Astrocyte (in vitro differentiated cells and primary cell): ENCODE results near the gene TAX1BP3. TPM values are rescaled to one million over a fixed set of nuclear protein-coding genes. Genes with fewer than 3 reads are reported as not detected.

Experiments used
- DNase-seq: peaks from one replicate; pipeline ENCODE4 v3.0.0-alpha.2; 2010; ENCODE audit warnings: low read depth
- FAIRE-seq: peaks from 2 replicates; lab custom pipeline; 2011; peaks lifted over from hg19 to GRCh38; lab: Jason Lieb, UNC
- H2AFZ ChIP-seq: 2 replicates; pipeline ENCODE4 v1.6.0; 2012; ENCODE audit warnings: low read depth, low read length, inconsistent platforms
- H3K27ac ChIP-seq: 2 replicates; pipeline ENCODE4 v1.5.1; 2011; ENCODE audit warnings: low read depth, low read length, inconsistent platforms
- H3K27me3 ChIP-seq: 2 replicates; pipeline ENCODE4 v1.6.0; 2011; ENCODE audit warnings: low read length, inconsistent platforms; ENCODE audit not compliant: insufficient read depth
- H3K36me3 ChIP-seq: 2 replicates; pipeline ENCODE4 v1.5.1; 2011; ENCODE audit warnings: low read length, inconsistent platforms; ENCODE audit not compliant: insufficient read depth
- H3K4me1 ChIP-seq: 2 replicates; pipeline ENCODE4 v1.5.1; 2011; ENCODE audit warnings: low read length, inconsistent platforms; ENCODE audit not compliant: insufficient read depth
- H3K4me2 ChIP-seq: 2 replicates; pipeline ENCODE4 v1.6.0; 2012; ENCODE audit warnings: low read length, inconsistent platforms
- H3K4me3 ChIP-seq: 2 replicates; pipeline ENCODE4 v1.5.1; 2011; ENCODE audit warnings: low read depth, mild to moderate bottlenecking, low read length, inconsistent platforms; ENCODE audit not compliant: insufficient read depth
- H3K79me2 ChIP-seq: 2 replicates; pipeline ENCODE4 v1.6.0; 2012; ENCODE audit warnings: mild to moderate bottlenecking, low read length, inconsistent platforms; ENCODE audit not compliant: insufficient read depth
- H3K9ac ChIP-seq: 2 replicates; pipeline ENCODE4 v1.6.0; 2012; ENCODE audit warnings: mild to moderate bottlenecking, low read length, inconsistent platforms
- H3K9me3 ChIP-seq: 2 replicates; pipeline ENCODE4 v1.5.1; 2012; ENCODE audit warnings: low read depth, mild to moderate bottlenecking, low read length, inconsistent platforms; ENCODE audit not compliant: insufficient read depth
- H4K20me1 ChIP-seq: 2 replicates; pipeline ENCODE4 v1.6.0; 2012; ENCODE audit warnings: low read length, inconsistent platforms; ENCODE audit not compliant: insufficient read depth
- H3K27ac Mint-ChIP-seq: one replicate; pipeline ENCODE4 v1.8.0; 2021; ENCODE audit warnings: mild to moderate bottlenecking, mixed read lengths; ENCODE audit not compliant: unreplicated experiment
- H3K27me3 Mint-ChIP-seq: one replicate; pipeline ENCODE4 v1.8.0; 2021; ENCODE audit warnings: low read depth, mixed read lengths; ENCODE audit not compliant: unreplicated experiment
- H3K36me3 Mint-ChIP-seq: one replicate; pipeline ENCODE4 v1.8.0; 2021; ENCODE audit warnings: low read depth, mixed read lengths; ENCODE audit not compliant: unreplicated experiment
- H3K4me1 Mint-ChIP-seq: one replicate; pipeline ENCODE4 v1.8.0; 2021; ENCODE audit warnings: low read depth, mixed read lengths; ENCODE audit not compliant: unreplicated experiment
- H3K4me3 Mint-ChIP-seq: one replicate; pipeline ENCODE4 v1.8.0; 2021; ENCODE audit warnings: mild to moderate bottlenecking, moderate library complexity, mixed read lengths; ENCODE audit not compliant: unreplicated experiment
- H3K9me3 Mint-ChIP-seq: one replicate; pipeline ENCODE4 v1.8.0; 2021; ENCODE audit warnings: mild to moderate bottlenecking, mixed read lengths; ENCODE audit not compliant: unreplicated experiment
- CTCF ChIP-seq: IDR thresholded peaks from 2 replicates; pipeline ENCODE4 v1.5.1; 2011; ENCODE audit warnings: low read depth, mild to moderate bottlenecking, inconsistent platforms, low read length, moderate library complexity; ENCODE audit not compliant: insufficient read depth
- EZH2 ChIP-seq: IDR thresholded peaks from 2 replicates; pipeline ENCODE4 v1.6.1; 2012; ENCODE audit warnings: mild to moderate bottlenecking, low read length, inconsistent platforms; ENCODE audit not compliant: insufficient read depth
- total RNA-seq: library from RNA; stranded (reverse); gene quantifications from 2 replicates; pipeline ENCODE4 v1.2.1, GENCODE V29; 2021

TAX1BP3 gene
- total RNA-seq, 1 donor from 2014 or later, result 194 TPM

GRCh38 chr17:3658784-3659449, 9.5 kb downstream of the TAX1BP3 start:
- H3K9me3 ChIP-seq, result no peaks in the 10 kb centered on the region
- peak overlapping the region; percentile 54 for H3K4me2 ChIP-seq
- no peak for FAIRE-seq
- DNase-seq, result no peak
- TF ChIP-seq EZH2, result no peak
- TF ChIP-seq CTCF, result no peak
- peaks cover 45% of the 10 kb centered on the region for H4K20me1 ChIP-seq
- no peak overlapping the region for H3K9ac ChIP-seq
- no peaks in the 10 kb centered on the region for H3K9me3 Mint-ChIP-seq
- no peak overlapping the region for H3K4me3 Mint-ChIP-seq
- H3K4me1 ChIP-seq, result peaks cover 17% of the 10 kb centered on the region
- no peaks in the 10 kb centered on the region for H3K27me3 Mint-ChIP-seq
- H3K36me3 ChIP-seq, result peaks cover 6% of the 10 kb centered on the region
- no peak overlapping the region for H2AFZ ChIP-seq
- no peak overlapping the region for H3K4me3 ChIP-seq
- H3K79me2 ChIP-seq, result peaks cover 10% of the 10 kb centered on the region
- peaks cover 6% of the 10 kb centered on the region for H3K4me1 Mint-ChIP-seq
- H3K36me3 Mint-ChIP-seq, result peaks cover 3% of the 10 kb centered on the region
- peak overlapping the region; percentile 54 for H3K27ac ChIP-seq
- H3K27me3 ChIP-seq, result no peaks in the 10 kb centered on the region
- peak overlapping the region; percentile 73 for H3K27ac Mint-ChIP-seq

- Histone ChIP-seq H3K9ac (no peak overlapping the region), H3K27ac (no peak overlapping the region), H3K9me3 (no peaks in the 10 kb centered on the region), H3K4me2 (no peak overlapping the region), H3K4me1 (peaks cover 17% of the 10 kb centered on the region), H2AFZ (no peak overlapping the region), H3K4me3 (no peak overlapping the region), H4K20me1 (peaks cover 37% of the 10 kb centered on the region), H3K79me2 (peaks cover 2% of the 10 kb centered on the region), H3K27me3 (no peaks in the 10 kb centered on the region), H3K36me3 (peaks cover 2% of the 10 kb centered on the region)
- DNase-seq, result no peak
- FAIRE-seq, result no peak
- no peaks in the 10 kb centered on the region for H3K9me3 Mint-ChIP-seq
- H3K4me1 Mint-ChIP-seq, result peaks cover 6% of the 10 kb centered on the region
- H3K36me3 Mint-ChIP-seq, result peaks cover 3% of the 10 kb centered on the region
- H3K27ac Mint-ChIP-seq, result peak overlapping the region; percentile 53
- no peak for TF ChIP-seq EZH2
- no peak overlapping the region for H3K4me3 Mint-ChIP-seq
- H3K27me3 Mint-ChIP-seq, result no peaks in the 10 kb centered on the region
These were observed 10.2 kb downstream of the TAX1BP3 start for GRCh38 chr17:3657874-3658783.

GRCh38 chr17:3657588-3657869, 10.8 kb downstream of the TAX1BP3 start:
- Histone ChIP-seq H3K27me3 (no peaks in the 10 kb centered on the region), H3K9ac (no peak overlapping the region), H3K4me1 (peaks cover 17% of the 10 kb centered on the region), H3K4me2 (no peak overlapping the region), H4K20me1 (peaks cover 31% of the 10 kb centered on the region), H2AFZ (no peak overlapping the region), H3K79me2 (no peaks in the 10 kb centered on the region), H3K27ac (no peak overlapping the region), H3K36me3 (no peaks in the 10 kb centered on the region), H3K9me3 (no peaks in the 10 kb centered on the region), H3K4me3 (no peak overlapping the region)
- DNase-seq (no peak), FAIRE-seq (no peak)
- Mint-ChIP-seq H3K4me3 (no peak overlapping the region), H3K27me3 (no peaks in the 10 kb centered on the region), H3K27ac (peak overlapping the region; percentile 26), H3K4me1 (peaks cover 6% of the 10 kb centered on the region), H3K9me3 (no peaks in the 10 kb centered on the region), H3K36me3 (peaks cover 3% of the 10 kb centered on the region)
- TF ChIP-seq EZH2, result no peak
- no peak for TF ChIP-seq CTCF
